T-helper 2 cell treated with Interferon-gamma antibody and Interleukin-4, amounts not matched to agents 5 μg/mL and 100 μg/mL, for 36 hours (primary cell): Measurements from ENCODE around the gene TTC28.

Experiments
- DNase-seq: peaks from one replicate; pipeline ENCODE4 v3.0.0; 2021; ENCODE audit warnings: low spot score
- H3K27ac Mint-ChIP-seq: one replicate; pipeline ENCODE4 v1.8.0; 2021; ENCODE audit warnings: mild to moderate bottlenecking, mixed read lengths
- H3K27me3 Mint-ChIP-seq: one replicate; pipeline ENCODE4 v1.8.0; 2021; ENCODE audit warnings: low read depth, mixed read lengths
- H3K36me3 Mint-ChIP-seq: one replicate; pipeline ENCODE4 v1.8.0; 2021; ENCODE audit warnings: low read depth, mixed read lengths
- H3K4me1 Mint-ChIP-seq: one replicate; pipeline ENCODE4 v1.8.0; 2021; ENCODE audit warnings: low read depth, mixed read lengths
- H3K4me3 Mint-ChIP-seq: one replicate; pipeline ENCODE4 v1.8.0; 2022; ENCODE audit warnings: mild to moderate bottlenecking, moderate library complexity, mixed read lengths
- H3K9me3 Mint-ChIP-seq: one replicate; pipeline ENCODE4 v1.8.0; 2021; ENCODE audit warnings: mixed read lengths

TTC28 gene

GRCh38 chr22:28604966-28605761 is 74.5 kb downstream of the TTC28 start:
- Mint-ChIP-seq H3K36me3 (no peaks in the 10 kb centered on the region), H3K27me3 (peaks cover 43% of the 10 kb centered on the region), H3K9me3 (no peaks in the 10 kb centered on the region), H3K27ac (no peak overlapping the region), H3K4me1 (no peaks in the 10 kb centered on the region), H3K4me3 (no peak overlapping the region)
- no peak for DNase-seq

- Mint-ChIP-seq H3K27ac (no peak overlapping the region), H3K9me3 (no peaks in the 10 kb centered on the region), H3K4me3 (no peak overlapping the region), H3K36me3 (no peaks in the 10 kb centered on the region), H3K4me1 (no peaks in the 10 kb centered on the region), H3K27me3 (peaks cover 36% of the 10 kb centered on the region)
- DNase-seq, result no peak
Measured at GRCh38 chr22:28601915-28602314, 77.7 kb downstream of the TTC28 start.

GRCh38 chr22:28600546-28601143 is 79.0 kb downstream of the TTC28 start:
- Mint-ChIP-seq H3K9me3 (no peaks in the 10 kb centered on the region), H3K4me1 (no peaks in the 10 kb centered on the region), H3K27ac (no peak overlapping the region), H3K4me3 (no peak overlapping the region), H3K36me3 (no peaks in the 10 kb centered on the region), H3K27me3 (peaks cover 37% of the 10 kb centered on the region)
- DNase-seq, result no peak

- Mint-ChIP-seq H3K36me3 (no peaks in the 10 kb centered on the region), H3K4me3 (no peak overlapping the region), H3K27ac (no peak overlapping the region), H3K9me3 (no peaks in the 10 kb centered on the region), H3K4me1 (no peaks in the 10 kb centered on the region), H3K27me3 (peaks cover 33% of the 10 kb centered on the region)
- no peak for DNase-seq
Measured at GRCh38 chr22:28599693-28600092, 79.9 kb downstream of the TTC28 start.

GRCh38 chr22:28597665-28598064 is 82.0 kb downstream of the TTC28 start:
- no peak overlapping the region for H3K4me3 Mint-ChIP-seq
- H3K4me1 Mint-ChIP-seq, result no peaks in the 10 kb centered on the region

GRCh38 chr22:28594797-28595462 is 84.7 kb downstream of the TTC28 start:
- no peaks in the 10 kb centered on the region for H3K4me1 Mint-ChIP-seq
- DNase-seq, result no peak

More at GRCh38 chr22:28597665-28598064, 82.0 kb downstream of the TTC28 start:
- no peak for DNase-seq
- peaks cover 36% of the 10 kb centered on the region for H3K27me3 Mint-ChIP-seq
- H3K27ac Mint-ChIP-seq, result no peak overlapping the region
- H3K9me3 Mint-ChIP-seq, result no peaks in the 10 kb centered on the region
- H3K36me3 Mint-ChIP-seq, result no peaks in the 10 kb centered on the region

GRCh38 chr22:28594076-28594796 is 85.4 kb downstream of the TTC28 start:
- no peak for DNase-seq
- Mint-ChIP-seq H3K4me3 (no peak overlapping the region), H3K27ac (no peak overlapping the region), H3K9me3 (no peaks in the 10 kb centered on the region), H3K36me3 (no peaks in the 10 kb centered on the region), H3K4me1 (no peaks in the 10 kb centered on the region), H3K27me3 (peaks cover 31% of the 10 kb centered on the region)

More at GRCh38 chr22:28594797-28595462, 84.7 kb downstream of the TTC28 start:
- Mint-ChIP-seq H3K27ac (no peak overlapping the region), H3K9me3 (no peaks in the 10 kb centered on the region), H3K27me3 (peaks cover 33% of the 10 kb centered on the region), H3K36me3 (no peaks in the 10 kb centered on the region), H3K4me3 (no peak overlapping the region)

GRCh38 chr22:28593299-28593698 is 86.3 kb downstream of the TTC28 start:
- Mint-ChIP-seq H3K4me3 (no peak overlapping the region), H3K9me3 (no peaks in the 10 kb centered on the region), H3K27ac (no peak overlapping the region), H3K36me3 (no peaks in the 10 kb centered on the region), H3K27me3 (peaks cover 33% of the 10 kb centered on the region), H3K4me1 (no peaks in the 10 kb centered on the region)
- no peak for DNase-seq

GRCh38 chr22:28589102-28589750 is 90.4 kb downstream of the TTC28 start:
- Mint-ChIP-seq H3K9me3 (no peaks in the 10 kb centered on the region), H3K36me3 (no peaks in the 10 kb centered on the region), H3K27ac (no peak overlapping the region), H3K4me3 (no peak overlapping the region), H3K4me1 (no peaks in the 10 kb centered on the region), H3K27me3 (peaks cover 20% of the 10 kb centered on the region)
- no peak for DNase-seq

- no peak overlapping the region for H3K27ac Mint-ChIP-seq
- peaks cover 22% of the 10 kb centered on the region for H3K27me3 Mint-ChIP-seq
- no peak for DNase-seq
- no peaks in the 10 kb centered on the region for H3K9me3 Mint-ChIP-seq
- H3K4me3 Mint-ChIP-seq, result no peak overlapping the region
- H3K36me3 Mint-ChIP-seq, result no peaks in the 10 kb centered on the region
- H3K4me1 Mint-ChIP-seq, result no peaks in the 10 kb centered on the region
Measured at GRCh38 chr22:28585324-28585723, 94.3 kb downstream of the TTC28 start.

- Mint-ChIP-seq H3K4me3 (no peak overlapping the region), H3K9me3 (no peaks in the 10 kb centered on the region), H3K27ac (no peak overlapping the region), H3K4me1 (no peaks in the 10 kb centered on the region), H3K36me3 (no peaks in the 10 kb centered on the region), H3K27me3 (peaks cover 19% of the 10 kb centered on the region)
- DNase-seq, result no peak
Measured at GRCh38 chr22:28582806-28583205, 96.8 kb downstream of the TTC28 start.

GRCh38 chr22:28581016-28581415 is 98.6 kb downstream of the TTC28 start:
- Mint-ChIP-seq H3K27me3 (peaks cover 37% of the 10 kb centered on the region), H3K36me3 (no peaks in the 10 kb centered on the region), H3K4me3 (no peak overlapping the region), H3K4me1 (no peaks in the 10 kb centered on the region), H3K27ac (no peak overlapping the region), H3K9me3 (no peaks in the 10 kb centered on the region)
- DNase-seq, result no peak

- no peak overlapping the region for H3K27ac Mint-ChIP-seq
- no peak overlapping the region for H3K4me3 Mint-ChIP-seq
Measured at GRCh38 chr22:28576162-28576561, 103.5 kb downstream of the TTC28 start.

More at GRCh38 chr22:28576162-28576561, 103.5 kb downstream of the TTC28 start:
- Mint-ChIP-seq H3K27me3 (peaks cover 51% of the 10 kb centered on the region), H3K4me1 (no peaks in the 10 kb centered on the region), H3K36me3 (no peaks in the 10 kb centered on the region), H3K9me3 (no peaks in the 10 kb centered on the region)
- DNase-seq, result no peak
